SU-DHL-6 (cell line): ENCODE data around the gene STK32C.

Experiments used
- H2AFZ ChIP-seq: fragments of 200-600 bp; sonication (generic); 2 replicates; pipeline ENCODE4 v1.6.1; 2014; ENCODE audit warnings: low read depth, mild to moderate bottlenecking, moderate library complexity, mixed read lengths, antibody characterized with exemption, low read length; ENCODE audit not compliant: severe bottlenecking
- H3F3A ChIP-seq: fragments of 200-600 bp; shearing (Covaris generic); 2 replicates; pipeline ENCODE4 v1.6.0; 2016; ENCODE audit warnings: antibody characterized with exemption, mild to moderate bottlenecking; ENCODE audit not compliant: insufficient read depth
- H3K27ac ChIP-seq: fragments of 200-600 bp; sonication (generic); 2 replicates; pipeline ENCODE4 v1.5.1; 2016; ENCODE audit warnings: low read depth, mild to moderate bottlenecking, low read length, moderate library complexity, mixed read lengths
- H3K27me3 ChIP-seq: fragments of 200-600 bp; sonication (generic), shearing (Covaris generic); 2 replicates; pipeline ENCODE4 v1.6.0; 2014; ENCODE audit warnings: mild to moderate bottlenecking, low read length
- H3K36me3 ChIP-seq: fragments of 200-600 bp; sonication (generic); 2 replicates; pipeline ENCODE4 v1.6.1; 2014; ENCODE audit warnings: mild to moderate bottlenecking, low read length, mixed read lengths
- H3K4me2 ChIP-seq: fragments of 300-600, 200-600 bp; shearing (Covaris generic), sonication (generic); 2 replicates; pipeline ENCODE4 v1.6.0; 2014; ENCODE audit warnings: low read length, low read depth, mild to moderate bottlenecking; ENCODE audit not compliant: poor library complexity, severe bottlenecking
- H3K4me3 ChIP-seq: fragments of 200-600 bp; sonication (generic); 2 replicates; pipeline ENCODE4 v1.5.1; 2014; ENCODE audit warnings: antibody characterized with exemption, low read length, mild to moderate bottlenecking, mixed read lengths; ENCODE audit not compliant: insufficient read depth, poor library complexity, severe bottlenecking
- H3K79me2 ChIP-seq: fragments of 200-600 bp; sonication (generic); 2 replicates; pipeline ENCODE4 v1.6.1; 2014; ENCODE audit warnings: mild to moderate bottlenecking, low read length, moderate library complexity; ENCODE audit not compliant: insufficient read depth
- H3K9ac ChIP-seq: fragments of 200-600 bp; sonication (generic); 2 replicates; pipeline ENCODE4 v1.7.0; 2014; ENCODE audit warnings: mild to moderate bottlenecking, low read length
- H3K9me2 ChIP-seq: fragments of 200-600 bp; sonication (generic); replicated peaks from 2 replicates; pipeline ENCODE4 v1.6.1; 2014; ENCODE audit warnings: low read length; ENCODE audit not compliant: insufficient read depth
- H3K9me3 ChIP-seq: fragments of 200-600 bp; sonication (generic); 2 replicates; pipeline ENCODE4 v1.6.1; 2014; ENCODE audit warnings: low read length, mixed read lengths; ENCODE audit not compliant: insufficient read depth
- H4K20me1 ChIP-seq: fragments of 200-600 bp; sonication (generic); 2 replicates; pipeline ENCODE4 v1.6.1; 2014; ENCODE audit warnings: low read depth, mild to moderate bottlenecking, antibody characterized with exemption, low read length, moderate library complexity, mixed read lengths
- EZH2phosphoT487 ChIP-seq: fragments of 200-600 bp; sonication (generic), shearing (Covaris generic); conservative IDR thresholded peaks from 2 replicates; pipeline ENCODE4 v1.6.1; 2018; ENCODE audit warnings: mild to moderate bottlenecking, antibody characterized with exemption, low read length, moderate library complexity, mixed read lengths
- TF ChIP-seq, protein P1 (sequence below): fragments of 200-600 bp; sonication (generic); IDR thresholded peaks from one replicate; pipeline ENCODE4 v1.5.1; 2017; ENCODE audit warnings: antibody characterized with exemption, mild to moderate bottlenecking, low read length, moderate library complexity; ENCODE audit not compliant: insufficient read depth, poor library complexity, severe bottlenecking

The STK32C gene

DNA sequence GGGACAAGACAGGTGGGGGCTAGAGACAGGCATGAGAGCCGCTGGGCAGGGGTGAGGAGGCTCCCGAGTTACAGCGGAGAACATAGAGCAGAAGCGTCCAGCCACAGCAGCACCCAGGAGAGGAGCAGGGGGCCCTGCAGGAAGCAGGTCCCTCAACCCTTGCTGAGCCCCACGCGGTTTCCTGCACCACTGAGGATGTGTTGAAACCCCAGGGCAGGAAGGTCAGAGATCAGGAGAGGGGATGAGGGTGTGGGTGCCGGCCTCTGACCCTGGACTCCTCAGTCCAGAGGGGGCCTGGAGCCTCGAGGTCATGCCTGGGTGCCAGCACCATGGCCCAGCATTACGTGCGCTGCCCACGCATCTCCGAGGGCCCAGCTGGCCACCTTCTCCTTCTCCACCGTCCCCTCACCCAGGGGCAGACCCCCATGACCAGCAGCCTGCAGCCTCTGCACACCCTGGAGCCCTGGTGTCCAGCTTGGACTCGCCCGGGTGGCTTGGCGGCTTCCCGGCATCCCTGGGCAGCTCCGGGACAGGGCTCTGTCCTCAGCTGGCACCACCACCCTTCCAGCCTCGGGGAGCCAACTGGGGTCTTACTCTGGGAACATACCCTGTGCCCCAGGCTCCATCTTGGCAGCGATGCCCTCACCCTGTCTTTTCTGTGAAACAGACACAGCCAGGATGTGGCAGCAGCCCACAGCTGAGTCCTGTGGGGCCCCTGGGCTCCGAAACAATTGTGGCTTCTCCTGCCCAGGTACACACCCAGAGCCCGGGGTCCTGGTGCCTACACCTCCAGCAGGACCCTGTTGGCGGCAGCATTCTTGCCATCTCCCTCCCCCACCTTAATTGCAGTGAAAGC is 52.0 kb downstream of the STK32C start:
- Histone ChIP-seq H4K20me1 (no peaks in the 10 kb centered on the region), H3K36me3 (no peaks in the 10 kb centered on the region), H3K9me2 (no peaks in the 10 kb centered on the region), H2AFZ (no peak overlapping the region), H3K9me3 (no peaks in the 10 kb centered on the region), H3K27ac (no peak overlapping the region), H3K4me3 (no peak overlapping the region), H3K27me3 (no peaks in the 10 kb centered on the region), H3K79me2 (no peaks in the 10 kb centered on the region), H3K4me2 (no peak overlapping the region), H3K9ac (no peak overlapping the region), H3F3A (no peaks in the 10 kb centered on the region)
- no peak for TF ChIP-seq EZH2phosphoT487
- TF ChIP-seq, protein P1, sequence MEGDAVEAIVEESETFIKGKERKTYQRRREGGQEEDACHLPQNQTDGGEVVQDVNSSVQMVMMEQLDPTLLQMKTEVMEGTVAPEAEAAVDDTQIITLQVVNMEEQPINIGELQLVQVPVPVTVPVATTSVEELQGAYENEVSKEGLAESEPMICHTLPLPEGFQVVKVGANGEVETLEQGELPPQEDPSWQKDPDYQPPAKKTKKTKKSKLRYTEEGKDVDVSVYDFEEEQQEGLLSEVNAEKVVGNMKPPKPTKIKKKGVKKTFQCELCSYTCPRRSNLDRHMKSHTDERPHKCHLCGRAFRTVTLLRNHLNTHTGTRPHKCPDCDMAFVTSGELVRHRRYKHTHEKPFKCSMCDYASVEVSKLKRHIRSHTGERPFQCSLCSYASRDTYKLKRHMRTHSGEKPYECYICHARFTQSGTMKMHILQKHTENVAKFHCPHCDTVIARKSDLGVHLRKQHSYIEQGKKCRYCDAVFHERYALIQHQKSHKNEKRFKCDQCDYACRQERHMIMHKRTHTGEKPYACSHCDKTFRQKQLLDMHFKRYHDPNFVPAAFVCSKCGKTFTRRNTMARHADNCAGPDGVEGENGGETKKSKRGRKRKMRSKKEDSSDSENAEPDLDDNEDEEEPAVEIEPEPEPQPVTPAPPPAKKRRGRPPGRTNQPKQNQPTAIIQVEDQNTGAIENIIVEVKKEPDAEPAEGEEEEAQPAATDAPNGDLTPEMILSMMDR = no peak

DNA sequence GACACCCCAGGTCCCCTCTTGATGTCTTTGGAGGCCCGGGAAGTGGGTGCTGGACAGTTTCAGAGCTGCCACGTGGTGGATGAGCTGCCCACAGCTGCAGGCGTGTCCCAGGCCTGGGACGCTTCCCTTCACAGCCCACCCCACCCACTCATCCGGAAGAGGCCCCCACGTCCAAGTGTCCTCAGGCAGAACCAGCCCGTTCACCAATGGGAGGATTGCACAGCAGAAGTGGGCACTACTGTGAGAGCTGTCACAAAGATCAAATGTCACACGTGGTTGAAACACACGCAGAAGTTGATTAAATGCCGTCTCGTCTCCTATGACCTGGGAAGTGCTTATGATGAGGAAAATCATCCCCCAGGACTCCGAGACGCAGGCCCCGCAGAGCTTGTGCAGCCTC is 52.9 kb downstream of the STK32C start:
- Histone ChIP-seq H3K9ac (no peak overlapping the region), H3K4me2 (no peak overlapping the region), H2AFZ (no peak overlapping the region), H3K9me3 (no peaks in the 10 kb centered on the region), H3K4me3 (no peak overlapping the region), H4K20me1 (no peaks in the 10 kb centered on the region), H3F3A (no peaks in the 10 kb centered on the region), H3K27me3 (no peaks in the 10 kb centered on the region), H3K9me2 (no peaks in the 10 kb centered on the region), H3K79me2 (no peaks in the 10 kb centered on the region), H3K27ac (no peak overlapping the region), H3K36me3 (no peaks in the 10 kb centered on the region)
- TF ChIP-seq EZH2phosphoT487 = no peak
- TF ChIP-seq, protein P1 = no peak

DNA sequence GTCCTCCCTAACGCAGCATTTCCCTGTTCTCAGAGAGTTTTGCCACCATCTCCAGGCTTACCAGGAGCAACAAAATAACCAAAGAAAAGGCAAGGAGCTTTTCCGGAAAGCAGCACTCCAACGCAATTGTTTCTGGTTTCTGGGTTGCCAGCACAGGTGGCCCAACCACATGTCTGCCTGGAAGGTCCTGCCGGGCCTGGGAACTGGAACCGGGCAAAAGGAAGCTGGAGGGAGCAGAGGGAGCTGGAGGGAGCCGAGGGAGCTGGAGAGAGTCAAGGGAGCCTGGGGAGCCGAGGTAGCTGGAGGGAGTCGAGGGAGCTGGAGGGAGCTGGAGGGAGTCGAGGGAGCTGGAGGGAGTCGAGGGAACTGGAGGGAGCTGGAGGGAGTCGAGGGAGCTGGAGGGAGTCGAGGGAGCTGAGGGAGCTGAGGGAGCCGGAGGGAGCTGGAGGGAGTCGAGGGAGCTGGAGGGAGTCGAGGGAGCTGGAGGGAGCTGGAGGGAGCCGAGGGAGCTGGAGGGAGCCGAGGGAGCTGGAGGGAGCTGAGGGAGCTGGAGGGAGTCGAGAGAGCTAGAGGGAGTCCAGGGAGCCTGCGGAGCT is 54.6 kb downstream of the STK32C start:
- H3K27me3 ChIP-seq = no peaks in the 10 kb centered on the region
- no peak overlapping the region for H3K4me3 ChIP-seq
- H3K9ac ChIP-seq = no peak overlapping the region
- H2AFZ ChIP-seq = no peak overlapping the region
- TF ChIP-seq, protein P1 = no peak
- no peak for TF ChIP-seq EZH2phosphoT487
- H3F3A ChIP-seq = no peaks in the 10 kb centered on the region
- H3K79me2 ChIP-seq = no peaks in the 10 kb centered on the region
- no peaks in the 10 kb centered on the region for H3K9me3 ChIP-seq
- no peak overlapping the region for H3K27ac ChIP-seq
- no peaks in the 10 kb centered on the region for H3K36me3 ChIP-seq
- no peak overlapping the region for H3K4me2 ChIP-seq
- no peaks in the 10 kb centered on the region for H4K20me1 ChIP-seq
- H3K9me2 ChIP-seq = no peaks in the 10 kb centered on the region
